Tibial artery (tissue), 4 donors: ENCODE measurements around the gene GET4.

ENCODE experiments used
- DNase-seq, 2 donors: peaks; one replicate each; pipeline ENCODE4 v3.0.0-alpha.2; 2019
- H3K27ac ChIP-seq, 2 donors: fragments of 200-600 bp; sonication (generic) in 1 of 2; 1 replicate in 1 of 2; 2 replicates in 1 of 2; pipeline ENCODE4 v1.5.1; 2018 to 2019; ENCODE audit warnings: mild to moderate bottlenecking in 1 of 2
- H3K27me3 ChIP-seq, 2 donors: fragments of 200-600 bp; sonication (generic) in 1 of 2; one replicate each; pipeline versions ENCODE4 v1.5.1 to v1.6.0; 2016 to 2019
- H3K36me3 ChIP-seq, 3 donors: fragments of 200-600 bp; sonication (generic) in 2 of 3; one replicate each; pipeline ENCODE4 v1.5.1; 2016 to 2019; ENCODE audit warnings: mild to moderate bottlenecking in 2 of 3
- H3K4me1 ChIP-seq, 4 donors: fragments of 200-600 bp; sonication (generic) in 2 of 4; 1 replicate in 3 of 4; 2 replicates in 1 of 4; pipeline ENCODE4 v1.5.1; 2016 to 2019
- H3K4me3 ChIP-seq, 2 donors: fragments of 200-600 bp; sonication (generic) in 1 of 2; 1 replicate in 1 of 2; 2 replicates in 1 of 2; pipeline ENCODE4 v1.5.1; 2018 to 2019; ENCODE audit warnings: mild to moderate bottlenecking in 2 of 2
- H3K9me3 ChIP-seq, 3 donors: fragments of 200-600 bp; sonication (generic) in 1 of 3; one replicate each; pipeline ENCODE4 v1.5.1; 2016 to 2019
- CTCF ChIP-seq, 2 experiments: fragments of 200-600 bp in 1 of 2; fragments of 450-650 bp in 1 of 2; IDR thresholded peaks; one replicate each; pipeline ENCODE4 v1.5.1; 2017 to 2019; ENCODE audit warnings: antibody characterized with exemption in 2 of 2, mild to moderate bottlenecking in 1 of 2, moderate library complexity in 1 of 2
- intact Hi-C: fragments of 100-400 bp; cut with DNase I; formaldehyde crosslinking; loops from one replicate; pipeline ENCODE4 v1.15.0; 2023; ENCODE audit warnings: low total_unique reads

Gene GET4

GRCh38 chr7:945556-946255 is 69.4 kb downstream of the GET4 start:
- DNase-seq, result peak in 1 of 2 donors; percentile 67
- Histone ChIP-seq H3K36me3 (no peaks in the 10 kb centered on the region), H3K4me3 (no peak overlapping the region), H3K27ac (no peak overlapping the region), H3K9me3 (no peaks in the 10 kb centered on the region), H3K4me1 (peaks cover 0 to 3% (median 0%) of the 10 kb centered on the region in 4 donors), H3K27me3 (no peaks in the 10 kb centered on the region)
- TF ChIP-seq CTCF (IDR thresholded peaks at IDR 0.05), result no peak
- intact Hi-C loops, result no loop called here
